NCI-H2227 (cell line): Measurements from ENCODE around the gene ARFIP1.

Experiments
- DNase-seq: peaks from one replicate; lab custom pipeline; 2025; ENCODE audit not compliant: unreplicated experiment; lab: John Stamatoyannopoulos, UW

The ARFIP1 gene

DNA sequence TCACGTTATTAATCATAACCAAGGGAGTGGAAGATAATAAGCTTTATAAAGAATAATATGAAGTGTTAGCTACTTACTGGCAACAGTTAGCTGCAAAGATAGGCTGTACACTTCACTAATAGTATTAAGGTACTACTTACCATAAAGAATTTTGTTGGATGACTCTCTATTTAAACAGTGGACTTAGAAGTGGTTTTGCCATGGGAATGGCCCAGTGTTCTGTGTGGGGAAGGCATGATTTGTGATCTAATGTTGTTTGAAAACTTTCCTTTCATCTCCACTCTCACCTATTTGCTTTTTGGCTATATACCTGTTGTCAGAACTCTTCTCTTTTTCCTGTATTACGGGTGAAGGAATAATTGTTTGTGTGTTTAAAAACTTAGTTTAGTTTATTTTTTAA, 179.3 kb downstream of the ARFIP1 start:
- DNase-seq, result no peak

DNA sequence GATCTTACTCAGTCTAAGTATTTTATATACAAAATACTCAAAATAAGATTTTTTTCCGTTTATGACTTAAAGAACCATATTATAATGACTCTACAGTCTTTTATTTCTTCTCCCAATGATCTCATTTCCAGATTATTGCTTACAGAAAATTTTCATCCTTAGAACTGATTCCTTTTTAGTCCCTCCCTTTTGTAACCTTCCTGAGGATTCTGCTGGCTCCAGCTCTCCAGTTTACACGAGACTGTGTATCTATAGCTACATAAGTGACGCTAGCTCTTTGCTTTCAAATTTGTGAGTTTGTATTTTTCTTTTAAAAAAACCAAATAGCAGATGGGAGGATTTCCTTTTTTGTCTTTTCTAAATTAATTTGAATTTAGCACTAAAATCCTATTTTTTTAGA, 180.3 kb downstream of the ARFIP1 start:
- no peak for DNase-seq

DNA sequence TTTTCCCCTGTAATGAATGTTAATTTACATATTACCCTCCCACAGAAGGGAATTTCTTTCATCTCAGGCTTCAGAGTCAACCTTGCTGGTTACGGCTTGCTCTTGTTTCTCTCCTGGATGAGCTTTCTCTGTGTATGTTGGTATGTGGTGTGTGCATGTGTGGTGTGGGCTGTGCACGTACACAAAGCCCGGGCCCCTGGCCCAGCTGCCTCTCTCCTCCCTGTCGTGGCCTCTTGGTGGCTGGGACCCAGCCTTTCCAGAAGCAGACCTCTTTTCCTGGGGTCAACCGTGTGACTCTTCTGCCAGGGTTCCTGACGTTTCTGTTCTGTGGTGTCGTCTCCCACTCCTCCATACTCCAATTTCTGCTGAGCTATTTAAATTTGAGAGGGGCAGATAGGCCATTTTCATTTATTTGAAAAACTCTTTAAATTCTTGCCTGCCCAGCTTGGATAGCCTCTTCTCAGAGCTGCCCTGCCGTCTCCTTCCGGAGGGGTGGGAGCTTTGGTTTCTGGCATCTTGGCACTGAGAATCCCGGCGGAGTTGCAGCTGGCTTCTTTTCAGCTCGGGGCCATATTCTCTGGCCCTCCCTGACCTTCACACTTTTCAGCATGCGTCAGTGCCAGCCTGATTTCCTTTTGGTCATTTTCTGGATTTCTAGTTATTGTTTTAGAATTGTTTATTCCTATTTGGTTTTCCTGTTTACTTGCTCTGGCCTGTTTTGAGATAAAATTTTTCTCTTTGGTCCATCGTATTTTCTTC, 181.4 kb downstream of the ARFIP1 start:
- DNase-seq, result no peak

DNA sequence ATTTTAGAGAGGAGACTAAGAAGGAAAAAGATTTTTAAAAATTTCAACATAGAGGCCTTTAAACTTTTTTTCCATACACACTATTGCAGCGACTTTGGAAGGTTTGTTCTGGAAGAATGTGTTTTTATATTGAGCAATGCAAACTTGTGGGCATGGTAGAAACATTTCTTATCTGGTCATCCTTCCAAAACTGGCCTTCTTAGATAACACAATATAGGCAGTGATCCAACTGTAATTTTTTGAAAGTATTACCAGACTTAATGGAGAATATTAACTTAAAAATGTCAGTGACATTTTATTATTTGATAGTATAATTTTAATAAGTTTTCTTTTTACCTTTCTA, 182.0 kb downstream of the ARFIP1 start:
- DNase-seq, result no peak
